HG03060 (cell line): Measurements from ENCODE around the gene AREL1.

Source experiments
- ATAC-seq: cut with Tn5 transposase; IDR thresholded peaks from one replicate; pipeline ENCODE4 v1.9.1; 2021; ENCODE audit warnings: low read depth, moderate number of reproducible peaks; ENCODE audit not compliant: unreplicated experiment

AREL1 gene

GRCh38 chr14:74661726-74662450, 51.0 kb downstream of the AREL1 start:
- ATAC-seq = no peak

DNA sequence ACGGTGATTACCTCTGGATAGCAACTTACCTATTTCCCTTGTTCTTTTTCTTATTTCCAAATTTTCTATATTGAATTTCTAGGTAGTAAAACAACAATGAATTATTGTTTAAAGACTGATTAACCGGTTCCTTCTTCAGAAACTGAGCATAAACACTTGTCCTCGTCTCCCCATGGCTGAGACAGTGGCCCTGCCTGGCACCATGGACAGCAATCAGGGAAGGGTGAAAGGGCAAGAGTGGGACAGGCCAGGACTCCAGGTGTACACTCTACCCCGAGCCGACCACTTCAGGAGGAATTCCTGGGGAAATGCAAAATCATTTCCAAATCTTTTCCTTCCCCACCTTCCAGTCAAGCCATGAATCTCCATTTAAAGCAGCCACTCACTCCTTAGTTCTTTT, 52.0 kb downstream of the AREL1 start:
- no peak for ATAC-seq

- no peak for ATAC-seq
Measured at GRCh38 chr14:74660167-74660566, 52.7 kb downstream of the AREL1 start.

DNA sequence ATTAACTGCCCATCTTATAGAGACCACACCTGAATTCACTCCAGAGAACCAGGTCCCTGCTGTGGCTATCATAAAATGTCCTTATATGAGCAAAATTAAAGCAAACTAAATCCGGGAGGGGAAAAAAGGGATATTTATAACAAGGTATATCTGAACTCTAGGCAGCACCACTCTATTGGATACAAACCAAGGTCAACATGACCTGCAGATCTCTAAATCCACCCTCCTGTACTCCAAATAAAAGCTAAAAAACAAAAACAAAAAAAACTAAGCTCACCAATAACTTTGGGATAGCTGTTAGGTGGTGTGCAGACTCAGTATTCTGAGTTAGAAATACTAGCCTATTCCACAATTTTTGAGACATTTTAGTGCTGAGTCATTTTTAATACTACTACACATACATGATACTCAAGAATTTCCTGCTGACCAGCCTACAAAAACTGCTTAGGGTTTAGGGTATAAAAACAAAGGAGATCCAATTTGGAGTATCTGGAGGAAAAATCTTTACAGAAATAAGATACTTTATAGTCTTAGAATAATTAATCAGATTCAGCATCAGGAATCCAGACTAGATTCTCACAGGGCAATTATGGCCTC, 54.2 kb downstream of the AREL1 start:
- no peak for ATAC-seq

DNA sequence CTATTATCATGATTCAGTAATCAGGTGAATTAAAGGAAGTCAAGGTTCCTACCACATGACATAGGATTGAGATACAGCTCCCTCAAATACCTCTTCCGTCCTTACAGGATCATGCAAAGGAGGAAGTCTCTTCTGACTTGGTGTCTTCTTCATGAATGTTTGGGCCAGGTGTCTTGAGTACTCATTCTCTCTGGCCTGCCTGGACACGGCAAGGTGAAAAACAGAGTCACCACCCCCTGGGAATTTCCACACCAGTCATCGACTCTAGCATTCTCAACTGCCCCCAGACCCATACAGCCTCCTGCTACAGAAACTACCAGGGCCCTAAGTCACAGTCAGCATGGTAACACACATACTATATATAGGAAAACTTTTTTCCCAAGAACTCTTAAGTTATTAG, 55.9 kb downstream of the AREL1 start:
- no peak for ATAC-seq

DNA sequence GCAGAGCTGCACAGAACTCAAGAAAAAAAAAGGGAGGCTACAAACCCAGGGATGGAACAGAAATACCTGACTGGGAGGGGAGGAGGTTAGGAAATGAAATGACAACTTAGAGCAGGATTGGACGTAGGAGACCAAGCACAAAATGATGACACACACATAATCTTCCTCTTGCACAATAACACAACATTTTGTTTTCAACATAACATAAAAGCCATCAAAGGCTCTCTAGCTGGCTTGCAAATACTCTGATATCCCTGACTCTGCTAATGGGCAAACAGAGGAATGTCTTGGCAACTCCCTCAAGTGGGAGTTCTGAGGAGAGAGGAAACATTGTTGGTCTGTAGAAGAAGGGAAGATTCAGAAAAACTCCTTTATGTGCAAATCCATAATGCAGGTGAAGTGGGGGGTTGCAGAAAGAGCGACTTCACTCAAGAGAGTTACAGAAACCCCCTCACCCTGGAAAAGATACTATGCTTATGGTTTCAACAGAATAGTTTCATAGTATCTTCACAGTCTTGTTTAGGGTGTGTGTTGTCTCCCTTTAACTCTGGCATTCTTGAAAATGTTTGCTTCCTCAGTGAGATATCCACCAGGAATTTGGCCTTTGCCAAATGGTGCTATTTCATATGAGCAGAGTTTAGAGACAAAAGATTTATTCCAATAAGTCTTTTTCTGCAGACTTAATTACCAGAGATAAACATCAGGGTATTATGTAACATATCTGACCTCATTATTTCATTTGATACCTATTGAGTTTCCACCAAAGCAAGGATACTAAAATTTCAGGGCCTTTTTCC, 57.1 kb downstream of the AREL1 start:
- no peak for ATAC-seq

- ATAC-seq = no peak
Measured at GRCh38 chr14:74654931-74655330, 57.9 kb downstream of the AREL1 start.

DNA sequence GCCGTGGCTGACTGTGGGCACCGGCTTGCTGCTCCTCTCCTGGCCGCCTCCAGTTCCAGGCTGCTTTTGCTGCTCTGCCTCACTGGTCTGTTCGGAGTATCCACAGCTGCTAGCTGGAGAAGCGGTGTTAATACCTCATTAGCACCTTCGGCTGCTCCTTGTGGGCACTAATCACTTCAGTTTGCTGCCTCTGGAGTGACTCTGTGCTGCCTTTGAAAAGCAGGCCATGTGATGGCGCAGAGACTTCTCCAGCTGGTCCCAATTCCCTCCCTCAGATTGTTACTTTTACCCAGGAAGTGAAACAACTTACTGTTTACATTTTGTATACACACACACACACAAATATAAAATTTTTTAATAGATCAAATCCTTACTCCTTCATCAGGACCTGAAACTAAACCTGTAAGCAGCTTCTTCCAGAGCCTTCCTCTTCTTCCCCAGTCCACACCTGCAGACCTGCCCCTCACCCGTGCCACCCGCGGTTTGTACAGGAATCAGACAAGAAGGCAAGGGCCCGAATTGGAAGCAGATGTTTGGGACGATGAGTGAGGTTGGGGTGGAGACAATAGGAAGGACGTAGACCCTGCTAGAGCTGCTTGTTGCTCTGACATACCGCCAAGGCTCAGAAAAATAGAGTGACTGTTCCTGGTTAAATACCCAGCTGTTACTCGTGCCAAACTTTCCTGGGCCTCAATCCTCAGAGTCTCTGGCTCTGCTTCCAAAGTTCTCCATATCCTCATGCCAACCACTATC, 59.3 kb downstream of the AREL1 start:
- ATAC-seq = no peak

- no peak for ATAC-seq
Measured at GRCh38 chr14:74652541-74652940, 60.3 kb downstream of the AREL1 start.

- no peak for ATAC-seq
Measured at GRCh38 chr14:74650927-74651686, 61.8 kb downstream of the AREL1 start.

- no peak for ATAC-seq
Measured at GRCh38 chr14:74649673-74650072, 63.2 kb downstream of the AREL1 start.

DNA sequence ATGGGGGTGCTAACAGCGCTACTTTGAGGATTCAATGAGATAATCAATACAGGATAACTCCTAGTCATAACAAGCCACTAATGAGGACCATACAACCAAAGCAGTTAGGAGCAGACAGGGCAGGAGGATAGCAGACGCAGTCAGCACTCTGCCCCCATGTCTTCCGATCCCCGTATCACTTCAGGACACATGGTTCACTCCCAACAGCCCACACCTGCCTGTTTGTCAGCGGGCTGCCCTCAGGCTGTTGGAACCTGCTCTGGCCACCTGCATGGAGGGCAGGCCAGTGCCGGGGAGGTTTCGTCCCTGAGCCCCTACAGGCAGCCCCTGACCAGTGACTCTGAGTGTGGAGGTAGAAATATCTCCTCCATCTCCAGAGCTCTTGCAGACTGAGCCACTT, 63.7 kb downstream of the AREL1 start:
- no peak for ATAC-seq

GRCh38 chr14:74648601-74649000, 64.3 kb downstream of the AREL1 start:
- ATAC-seq = no peak

GRCh38 chr14:74647678-74648461, 65.0 kb downstream of the AREL1 start:
- ATAC-seq = no peak

DNA sequence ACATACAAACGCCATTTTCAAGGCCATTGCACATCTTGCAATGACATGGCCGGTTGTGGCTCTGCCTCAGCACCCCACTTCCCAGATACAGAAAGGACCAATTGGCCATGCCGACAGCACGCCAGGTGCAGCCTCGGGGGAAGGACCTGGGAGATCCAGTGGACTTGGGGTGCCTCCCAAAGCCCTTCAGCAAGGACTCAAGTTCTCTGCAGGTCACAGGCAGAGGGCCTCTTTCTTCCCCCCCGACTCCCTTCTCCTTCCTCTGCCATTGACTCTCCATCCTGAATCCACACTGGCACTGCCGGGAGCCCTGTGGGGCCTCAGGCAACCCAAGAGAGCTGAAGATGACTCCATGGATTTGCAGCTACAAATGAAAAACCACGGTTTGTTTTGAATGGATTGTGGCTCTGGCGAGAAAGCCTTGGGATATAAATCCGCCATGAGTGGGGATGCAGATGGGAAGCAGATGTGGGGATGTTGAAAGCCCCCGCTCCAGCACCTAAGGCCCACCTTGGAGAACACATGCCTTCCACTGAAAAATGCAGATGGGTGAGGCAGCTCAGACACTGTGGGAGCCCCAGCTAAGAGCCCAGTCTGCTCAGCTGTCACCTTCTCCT, 65.7 kb downstream of the AREL1 start:
- ATAC-seq = no peak

- no peak for ATAC-seq
Measured at GRCh38 chr14:74645756-74646470, 67.0 kb downstream of the AREL1 start.

- no peak for ATAC-seq
Measured at GRCh38 chr14:74645244-74645643, 67.6 kb downstream of the AREL1 start.

DNA sequence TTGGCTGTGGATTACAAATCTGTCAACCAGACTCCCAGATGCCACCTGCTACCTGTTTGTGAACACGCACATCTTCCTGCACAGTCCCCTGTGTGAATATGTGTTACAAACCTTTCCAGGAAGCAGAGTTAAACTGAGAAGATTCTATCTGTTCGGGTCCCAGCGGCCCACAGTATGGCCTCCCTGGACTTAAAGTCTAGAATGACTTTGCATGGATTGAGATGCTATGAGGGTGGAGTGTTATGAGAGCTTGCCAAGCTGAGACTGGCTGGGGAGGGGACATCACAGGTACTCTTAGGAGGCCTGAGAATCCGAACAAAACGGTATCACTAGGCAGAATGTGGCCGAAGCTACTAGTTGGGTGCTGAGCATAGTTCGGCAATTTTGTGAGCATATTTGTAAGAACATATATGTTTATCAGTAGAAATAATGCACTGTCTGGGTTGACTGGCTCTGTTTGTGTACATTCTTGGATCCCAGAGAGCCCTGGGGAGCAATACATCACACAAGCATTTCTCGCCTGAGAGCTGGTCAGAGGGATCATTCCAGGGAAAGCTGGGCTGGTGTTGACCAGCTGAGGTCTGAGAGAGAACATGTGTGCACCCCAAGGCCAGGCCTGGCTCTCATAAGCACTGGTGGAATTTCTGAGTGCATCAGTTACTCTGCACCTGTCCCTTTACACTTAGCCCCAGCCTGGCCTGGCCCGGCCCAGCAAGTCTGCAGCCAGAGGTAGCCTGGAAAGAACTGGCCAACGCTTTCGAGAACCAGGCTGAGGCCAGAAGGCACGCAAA, 71.1 kb downstream of the AREL1 start:
- no peak for ATAC-seq
